HG03378 (cell line): ENCODE data around the gene GIPR.
"Not testable (repeated sequence)": the region's sequence is repeated elsewhere in the genome, so short reads cannot be mapped to it uniquely, and the experiment has no call there.

Experiments used
- ATAC-seq: cut with Tn5 transposase; IDR thresholded peaks from one replicate; pipeline ENCODE4 v1.9.1; 2021; ENCODE audit warnings: mild to moderate bottlenecking, moderate library complexity; ENCODE audit not compliant: unreplicated experiment

Gene GIPR

GRCh38 chr19:45645631-45646344, 22.2 kb upstream of the GIPR start:
- ATAC-seq, result no peak

- ATAC-seq, result no peak
These were observed 21.7 kb upstream of the GIPR start for GRCh38 chr19:45646345-45646698.

- ATAC-seq, result no peak
These were observed 17.3 kb upstream of the GIPR start for GRCh38 chr19:45650722-45651121.

- no peak for ATAC-seq
These were observed 14.4 kb upstream of the GIPR start for GRCh38 chr19:45653634-45654033.

GRCh38 chr19:45655073-45655472, 12.9 kb upstream of the GIPR start:
- ATAC-seq, result no peak

- ATAC-seq, result no peak
These were observed 10.4 kb upstream of the GIPR start for GRCh38 chr19:45657520-45658167.

GRCh38 chr19:45659096-45659729, 8.8 kb upstream of the GIPR start:
- no peak for ATAC-seq

GRCh38 chr19:45660636-45661035, 7.4 kb upstream of the GIPR start:
- no peak for ATAC-seq

GRCh38 chr19:45663800-45664199, 4.2 kb upstream of the GIPR start:
- ATAC-seq, result no peak

- ATAC-seq, result no peak
These were observed 3.4 kb upstream of the GIPR start for GRCh38 chr19:45664575-45664974.

- no peak for ATAC-seq
These were observed 386 bp downstream of the GIPR start for GRCh38 chr19:45668342-45668871.

GRCh38 chr19:45670670-45671453, 2.8 kb downstream of the GIPR start:
- no peak for ATAC-seq

GRCh38 chr19:45674946-45675345, 6.9 kb downstream of the GIPR start:
- no peak for ATAC-seq

GRCh38 chr19:45676851-45677263, 8.8 kb downstream of the GIPR start:
- ATAC-seq, result no peak

- no peak for ATAC-seq
These were observed 9.6 kb downstream of the GIPR start for GRCh38 chr19:45677351-45678230.

- ATAC-seq, result no peak
These were observed 13.5 kb downstream of the GIPR start for GRCh38 chr19:45681391-45682015.

- ATAC-seq, result no peak
These were observed 14.1 kb downstream of the GIPR start for GRCh38 chr19:45682117-45682516.

- no peak for ATAC-seq
These were observed 14.9 kb downstream of the GIPR start for GRCh38 chr19:45682908-45683307.

- not testable (repeated sequence) for ATAC-seq
These were observed 17.0 kb downstream of the GIPR start for GRCh38 chr19:45685045-45685444.

GRCh38 chr19:45687599-45687998, 19.6 kb downstream of the GIPR start:
- ATAC-seq, result no peak
